HG03108 (cell line): Measurements from ENCODE around the gene HNRNPH1.
"Not testable (repeated sequence)": the region's sequence is repeated elsewhere in the genome, so short reads cannot be mapped to it uniquely, and the experiment has no call there.

ENCODE experiments used
- ATAC-seq: cut with Tn5 transposase; IDR thresholded peaks from one replicate; pipeline ENCODE4 v1.9.1; 2021; ENCODE audit warnings: moderate library complexity; ENCODE audit not compliant: unreplicated experiment

HNRNPH1 gene, protein sequence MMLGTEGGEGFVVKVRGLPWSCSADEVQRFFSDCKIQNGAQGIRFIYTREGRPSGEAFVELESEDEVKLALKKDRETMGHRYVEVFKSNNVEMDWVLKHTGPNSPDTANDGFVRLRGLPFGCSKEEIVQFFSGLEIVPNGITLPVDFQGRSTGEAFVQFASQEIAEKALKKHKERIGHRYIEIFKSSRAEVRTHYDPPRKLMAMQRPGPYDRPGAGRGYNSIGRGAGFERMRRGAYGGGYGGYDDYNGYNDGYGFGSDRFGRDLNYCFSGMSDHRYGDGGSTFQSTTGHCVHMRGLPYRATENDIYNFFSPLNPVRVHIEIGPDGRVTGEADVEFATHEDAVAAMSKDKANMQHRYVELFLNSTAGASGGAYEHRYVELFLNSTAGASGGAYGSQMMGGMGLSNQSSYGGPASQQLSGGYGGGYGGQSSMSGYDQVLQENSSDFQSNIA

DNA sequence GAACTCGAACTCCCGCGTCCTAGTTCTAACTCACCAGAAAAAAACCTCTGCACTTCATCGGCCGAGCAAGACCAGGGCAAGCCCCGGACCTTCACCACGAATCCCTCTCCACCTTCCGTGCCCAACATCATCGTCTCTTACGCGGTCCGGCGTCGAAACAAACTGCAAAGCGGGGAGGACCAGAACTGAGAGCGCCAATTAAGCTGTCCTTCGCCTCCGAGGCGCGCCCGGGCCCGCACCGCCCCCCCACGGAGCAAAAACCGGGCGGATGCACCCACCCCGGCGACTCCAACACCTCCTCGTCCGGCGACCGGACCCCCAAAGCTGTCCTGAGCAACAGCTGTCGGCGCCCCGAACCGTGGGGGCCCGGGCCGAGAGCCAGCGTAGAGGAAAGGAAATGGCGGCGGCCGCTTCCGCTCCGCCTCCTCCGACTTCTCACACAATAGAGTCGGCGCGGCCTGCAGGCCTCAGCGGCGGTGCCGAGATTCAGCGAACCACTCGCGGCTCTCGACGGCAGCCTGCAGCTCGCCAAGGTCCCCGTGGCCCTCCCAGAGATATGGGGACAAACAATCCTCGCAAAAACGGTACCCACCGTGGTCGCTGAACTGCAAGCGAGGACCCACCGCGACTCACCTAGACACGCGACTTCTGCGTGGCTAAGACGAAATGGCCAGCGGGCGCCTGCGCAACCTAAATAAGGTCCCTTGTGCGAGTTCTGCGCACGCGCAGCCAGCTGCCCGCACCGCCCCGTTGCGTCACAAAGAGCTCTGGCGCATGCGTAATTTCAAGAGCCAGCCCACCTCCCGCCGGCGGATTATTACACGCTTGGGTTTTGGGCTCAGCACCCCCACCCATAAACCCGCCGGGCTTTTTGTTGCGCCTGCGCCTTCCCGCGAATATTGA is at the start of gene HNRNPH1:
Gene HNRNPH1 (minus strand): TSS at position 669 of the 903 bp plus-strand sequence. CDS start 538 bp downstream, at position 131.
- peak; percentile 72 for ATAC-seq

- ATAC-seq = no peak
Measured at GRCh38 chr5:179668391-179668790, 44.9 kb upstream of the HNRNPH1 start.

- not testable (repeated sequence) for ATAC-seq
Measured at GRCh38 chr5:179661647-179662046, 38.2 kb upstream of the HNRNPH1 start.

- not testable (repeated sequence) for ATAC-seq
Measured at GRCh38 chr5:179658179-179658856, 34.8 kb upstream of the HNRNPH1 start.

DNA sequence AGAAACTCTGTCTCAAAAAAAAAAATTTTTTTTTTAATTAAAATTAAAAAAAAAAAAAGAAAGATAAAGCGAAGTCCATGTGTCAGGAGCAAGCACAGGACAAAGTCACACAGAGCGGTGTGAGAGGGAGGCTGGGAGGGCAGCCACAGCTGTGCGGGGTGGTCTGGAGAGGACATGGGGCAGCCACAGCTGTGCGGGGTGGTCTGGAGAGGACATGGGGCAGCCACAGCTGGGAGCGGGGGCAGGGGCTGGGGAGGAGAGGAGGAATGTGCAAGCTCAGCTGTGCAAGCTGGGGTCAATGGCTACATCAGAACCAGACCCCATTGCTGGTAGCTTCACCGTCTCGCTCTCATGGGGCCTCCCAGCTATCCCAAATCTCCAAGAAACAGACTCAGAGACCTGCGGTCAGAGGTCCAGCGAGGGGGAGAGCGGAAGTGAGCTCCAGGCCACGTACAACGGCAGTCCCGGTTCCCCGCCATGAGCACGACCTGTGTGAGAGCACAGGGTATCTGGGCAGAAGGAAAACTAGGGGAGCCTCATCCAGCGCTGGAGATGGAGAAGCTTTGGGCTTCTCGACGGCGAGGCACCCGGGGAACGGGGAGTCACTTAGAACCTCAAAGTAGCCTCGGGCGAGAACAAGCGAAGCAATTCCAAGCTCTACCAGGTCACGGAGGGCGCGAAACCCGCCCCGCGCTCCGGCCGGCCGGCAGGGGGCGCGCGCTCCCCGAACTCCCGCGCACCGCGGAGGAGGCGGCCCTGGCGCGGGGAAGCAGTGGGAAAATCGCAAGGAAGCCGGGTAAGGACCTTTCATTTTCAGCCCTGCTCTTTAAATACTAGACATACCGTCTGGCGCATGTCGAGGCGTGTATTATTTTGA is 34.1 kb upstream of the HNRNPH1 start:
- peak; percentile 86 for ATAC-seq

DNA sequence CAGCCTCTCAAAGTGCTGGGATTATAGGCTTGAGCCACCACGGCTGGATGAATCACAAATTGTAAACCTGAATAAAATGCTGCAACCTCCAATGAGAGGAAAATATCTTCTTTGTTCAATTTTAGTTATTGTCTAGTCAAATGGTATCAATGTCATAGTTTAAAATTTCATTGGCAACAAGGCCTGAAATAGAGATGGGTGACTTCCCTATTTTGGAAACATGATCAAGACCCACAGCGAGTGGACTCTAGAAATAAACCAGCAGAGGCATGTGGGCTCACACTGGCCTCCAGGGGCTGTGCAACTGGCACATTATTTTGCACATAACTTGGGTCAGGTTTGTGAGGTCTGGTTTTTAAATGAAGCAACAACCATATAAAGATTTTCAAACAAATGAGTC is 29.7 kb upstream of the HNRNPH1 start:
- ATAC-seq = not testable (repeated sequence)

DNA sequence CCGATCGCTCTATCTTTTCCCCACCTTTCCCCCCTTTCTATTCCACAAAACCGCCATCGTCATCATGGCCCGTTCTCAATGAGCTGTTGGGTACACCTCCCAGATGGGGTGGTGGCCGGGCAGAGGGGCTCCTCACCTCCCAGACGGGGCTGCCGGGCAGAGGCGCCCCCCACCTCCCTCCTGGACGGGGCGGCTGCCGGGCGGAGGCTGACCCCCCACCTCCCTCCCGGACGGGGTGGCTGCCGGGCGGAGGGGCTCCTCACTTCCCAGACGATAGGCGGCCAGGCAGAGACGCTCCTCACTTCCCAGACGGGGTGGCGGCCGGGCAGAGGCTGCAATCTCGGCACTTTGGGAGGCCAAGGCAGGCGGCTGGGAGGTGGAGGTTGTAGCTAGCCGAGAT is 26.8 kb upstream of the HNRNPH1 start:
- not testable (repeated sequence) for ATAC-seq

DNA sequence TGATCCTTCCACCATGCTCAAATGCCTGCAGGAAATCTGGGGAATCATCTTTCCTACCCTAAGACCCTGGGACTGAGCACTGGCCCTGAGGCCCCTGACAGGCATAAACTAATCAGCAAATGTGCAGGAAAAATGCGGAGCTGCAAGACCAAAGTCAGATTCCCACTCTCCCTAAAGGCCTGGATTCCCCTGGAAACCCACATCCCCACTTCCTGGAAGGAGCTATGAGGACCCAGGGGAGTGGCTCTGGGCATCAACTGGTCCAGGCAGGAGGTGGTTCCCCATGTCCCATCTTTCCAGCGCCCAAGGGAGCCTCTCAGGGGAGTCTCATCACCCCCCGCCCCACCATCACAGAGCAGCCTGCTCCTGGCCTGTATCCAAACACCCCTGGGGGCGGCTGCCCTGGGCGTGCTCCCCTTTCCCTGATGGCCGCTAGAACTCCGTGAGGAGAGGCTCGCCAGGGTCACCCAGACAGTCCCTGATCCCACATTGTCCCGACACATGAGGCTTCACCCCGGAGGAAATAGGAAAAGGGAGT is 25.8 kb upstream of the HNRNPH1 start:
- not testable (repeated sequence) for ATAC-seq

DNA sequence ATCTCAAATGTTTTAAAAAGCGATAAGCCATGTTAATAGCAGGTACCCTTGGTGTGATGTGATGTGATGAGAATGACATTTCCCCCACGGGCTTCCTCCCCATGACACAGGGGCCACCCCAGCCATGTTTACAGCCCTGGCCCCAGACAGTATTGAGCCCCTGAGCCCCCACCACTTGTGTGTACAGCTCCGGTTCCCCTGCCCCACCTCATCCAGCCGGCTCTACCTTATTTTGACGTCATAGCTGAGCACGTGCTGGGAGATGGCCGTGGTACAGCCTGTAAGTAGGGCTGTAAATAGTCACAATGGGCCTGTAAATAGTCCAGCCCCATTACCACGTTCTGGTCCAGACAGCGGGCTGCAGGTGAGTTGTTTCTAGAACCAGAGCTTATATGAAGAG is 24.9 kb upstream of the HNRNPH1 start:
- no peak for ATAC-seq

- ATAC-seq = not testable (repeated sequence)
Measured at GRCh38 chr5:179644766-179645165, 21.3 kb upstream of the HNRNPH1 start.

GRCh38 chr5:179643141-179643920 is 19.9 kb upstream of the HNRNPH1 start:
- ATAC-seq = not testable (repeated sequence)

DNA sequence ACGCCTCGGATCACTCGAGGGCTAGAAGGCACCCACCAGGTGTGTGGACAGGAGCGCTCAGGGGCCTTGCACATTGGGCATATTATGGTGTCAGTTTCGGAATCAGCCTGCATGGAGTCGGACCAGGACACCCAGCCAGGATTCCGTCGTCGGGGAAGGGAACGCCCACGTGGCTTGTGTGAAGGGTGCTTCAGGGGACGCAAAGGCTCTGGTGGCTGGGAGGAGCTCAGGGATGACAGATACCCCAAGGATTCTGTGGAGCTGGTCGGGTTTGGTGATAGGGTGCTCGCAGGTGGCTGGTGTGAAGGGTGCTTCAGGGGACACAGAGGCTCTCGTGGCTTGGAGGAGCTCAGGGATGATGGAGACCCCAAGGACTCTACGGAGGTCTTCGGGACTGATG is 19.2 kb upstream of the HNRNPH1 start:
- not testable (repeated sequence) for ATAC-seq

DNA sequence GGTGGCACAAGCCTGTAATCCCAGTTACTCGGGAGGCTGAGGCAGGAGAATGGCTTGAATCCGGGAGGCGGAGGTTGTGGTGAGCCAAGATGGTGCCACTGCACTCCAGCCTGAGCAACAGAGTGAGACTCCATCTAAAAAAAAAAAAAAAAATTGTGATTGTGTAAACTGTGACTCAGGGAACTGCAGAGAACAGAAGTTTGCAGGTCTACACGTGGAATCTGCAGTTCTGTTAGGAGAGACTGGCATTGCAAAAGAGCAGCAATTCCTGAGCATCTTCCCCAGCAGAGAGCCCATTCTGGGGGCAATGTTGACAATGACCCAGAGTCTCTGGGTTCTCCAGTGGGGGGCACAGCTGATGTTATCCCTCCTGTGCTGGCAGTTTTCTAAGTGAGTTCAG is 18.3 kb upstream of the HNRNPH1 start:
- not testable (repeated sequence) for ATAC-seq

- not testable (repeated sequence) for ATAC-seq
Measured at GRCh38 chr5:179639296-179639695, 15.8 kb upstream of the HNRNPH1 start.

DNA sequence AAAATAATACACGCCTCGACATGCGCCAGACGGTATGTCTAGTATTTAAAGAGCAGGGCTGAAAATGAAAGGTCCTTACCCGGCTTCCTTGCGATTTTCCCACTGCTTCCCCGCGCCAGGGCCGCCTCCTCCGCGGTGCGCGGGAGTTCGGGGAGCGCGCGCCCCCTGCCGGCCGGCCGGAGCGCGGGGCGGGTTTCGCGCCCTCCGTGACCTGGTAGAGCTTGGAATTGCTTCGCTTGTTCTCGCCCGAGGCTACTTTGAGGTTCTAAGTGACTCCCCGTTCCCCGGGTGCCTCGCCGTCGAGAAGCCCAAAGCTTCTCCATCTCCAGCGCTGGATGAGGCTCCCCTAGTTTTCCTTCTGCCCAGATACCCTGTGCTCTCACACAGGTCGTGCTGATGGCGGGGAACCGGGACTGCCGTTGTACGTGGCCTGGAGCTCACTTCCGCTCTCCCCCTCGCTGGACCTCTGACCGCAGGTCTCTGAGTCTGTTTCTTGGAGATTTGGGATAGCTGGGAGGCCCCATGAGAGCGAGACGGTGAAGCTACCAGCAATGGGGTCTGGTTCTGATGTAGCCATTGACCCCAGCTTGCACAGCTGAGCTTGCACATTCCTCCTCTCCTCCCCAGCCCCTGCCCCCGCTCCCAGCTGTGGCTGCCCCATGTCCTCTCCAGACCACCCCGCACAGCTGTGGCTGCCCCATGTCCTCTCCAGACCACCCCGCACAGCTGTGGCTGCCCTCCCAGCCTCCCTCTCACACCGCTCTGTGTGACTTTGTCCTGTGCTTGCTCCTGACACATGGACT is 11.1 kb upstream of the HNRNPH1 start:
- peak; percentile 82 for ATAC-seq

DNA sequence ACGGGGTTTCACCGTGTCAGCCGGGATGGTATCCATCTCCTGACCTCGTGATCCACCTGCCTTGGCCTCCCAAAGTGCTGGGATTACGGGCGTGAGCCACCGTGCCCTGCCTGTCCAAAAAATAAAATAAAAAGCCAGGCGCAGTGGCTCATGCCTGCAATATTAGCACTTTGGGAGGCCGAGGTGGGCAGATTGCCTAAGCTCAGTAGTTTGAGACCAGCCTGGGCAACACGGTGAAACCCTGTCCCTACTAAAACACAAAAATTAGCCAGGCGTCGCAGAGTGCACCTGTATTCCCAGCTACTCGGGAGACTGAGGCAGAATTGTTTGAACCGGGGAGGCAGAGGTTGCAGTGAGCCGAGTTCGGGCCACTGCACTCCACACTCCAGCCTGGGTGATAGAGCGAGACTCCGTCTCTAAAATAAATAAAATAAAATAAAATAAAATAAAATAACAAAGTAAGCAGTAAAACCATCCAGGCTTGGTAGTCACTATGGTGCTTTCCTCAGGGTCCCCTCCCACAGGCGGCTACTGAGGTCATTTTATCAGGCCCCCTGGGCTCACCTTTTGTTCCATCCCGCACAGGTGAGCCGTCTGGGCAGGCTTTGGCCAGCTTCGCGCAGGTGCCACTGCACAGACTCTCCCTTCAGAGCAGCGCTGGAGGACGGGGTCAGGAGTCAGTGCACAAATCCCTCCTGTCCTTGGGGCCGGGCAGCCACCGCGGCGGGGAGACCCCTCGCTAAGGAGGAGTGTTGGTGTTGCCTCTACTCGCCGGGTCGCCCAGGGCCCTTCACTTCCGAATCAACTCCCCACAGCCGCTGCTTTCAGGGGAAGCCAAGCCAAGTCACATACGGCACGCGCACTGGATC is 10.3 kb upstream of the HNRNPH1 start:
- peak; percentile 36 for ATAC-seq

DNA sequence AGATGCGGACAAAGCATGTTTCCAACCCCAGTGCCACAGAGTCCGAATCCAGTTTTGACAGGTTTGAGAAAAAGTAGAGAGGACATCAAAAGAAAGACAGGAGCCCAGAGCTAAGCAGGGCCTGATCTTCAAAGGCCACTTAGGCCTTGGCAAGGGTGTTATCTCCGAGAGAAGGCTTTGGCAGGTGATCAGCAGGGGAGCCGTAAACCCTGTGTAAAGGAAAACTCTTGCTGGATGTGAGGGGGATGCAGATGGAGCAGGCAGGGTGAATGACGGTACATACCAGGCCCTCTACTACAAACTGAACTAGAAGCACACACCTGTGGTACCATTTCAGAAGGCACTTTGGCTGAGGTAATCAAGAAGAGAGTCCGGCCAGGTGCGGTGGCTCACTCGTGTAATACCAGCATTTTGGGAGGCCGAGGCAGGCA is 1.4 kb upstream of the HNRNPH1 start:
- no peak for ATAC-seq
